Measurements from ENCODE around the gene PLAAT2. TPM values are rescaled to one million over a fixed set of nuclear protein-coding genes. Genes with fewer than 3 reads are reported as not detected.
"Not testable (repeated sequence)": the region's sequence is repeated elsewhere in the genome, so short reads cannot be mapped to it uniquely, and the experiment has no call there.

The PLAAT2 gene
- total and polyA plus RNA-seq, 11 donors = 0.11 to 3.8 (median 0.42) TPM; not detected in 7

DNA sequence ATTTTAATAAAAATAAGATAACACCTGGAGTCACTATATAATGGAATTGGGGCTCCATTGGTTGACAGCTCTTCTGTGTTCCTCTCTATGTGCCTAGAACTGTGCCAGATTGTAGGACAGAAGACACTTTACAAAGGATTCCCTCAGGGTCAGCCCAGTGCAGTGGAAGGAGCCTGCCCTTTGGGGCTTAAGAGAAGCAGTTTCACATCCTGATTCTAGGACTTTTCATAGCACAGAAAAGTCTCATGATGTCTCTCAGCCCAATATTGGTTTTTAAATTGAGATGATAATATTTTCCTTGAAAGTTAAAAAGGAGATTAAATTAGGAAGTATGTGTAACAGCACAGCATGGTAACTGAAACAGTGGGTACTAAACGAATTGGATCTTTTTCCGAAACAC lies 19.5 kb downstream of the PLAAT2 start:
- no peaks in the 10 kb centered on the region for H3K27me3 ChIP-seq
- peaks cover 0 to 86% (median 3%) of the 10 kb centered on the region in 9 donors for H3K36me3 ChIP-seq
- TF ChIP-seq, protein P1, sequence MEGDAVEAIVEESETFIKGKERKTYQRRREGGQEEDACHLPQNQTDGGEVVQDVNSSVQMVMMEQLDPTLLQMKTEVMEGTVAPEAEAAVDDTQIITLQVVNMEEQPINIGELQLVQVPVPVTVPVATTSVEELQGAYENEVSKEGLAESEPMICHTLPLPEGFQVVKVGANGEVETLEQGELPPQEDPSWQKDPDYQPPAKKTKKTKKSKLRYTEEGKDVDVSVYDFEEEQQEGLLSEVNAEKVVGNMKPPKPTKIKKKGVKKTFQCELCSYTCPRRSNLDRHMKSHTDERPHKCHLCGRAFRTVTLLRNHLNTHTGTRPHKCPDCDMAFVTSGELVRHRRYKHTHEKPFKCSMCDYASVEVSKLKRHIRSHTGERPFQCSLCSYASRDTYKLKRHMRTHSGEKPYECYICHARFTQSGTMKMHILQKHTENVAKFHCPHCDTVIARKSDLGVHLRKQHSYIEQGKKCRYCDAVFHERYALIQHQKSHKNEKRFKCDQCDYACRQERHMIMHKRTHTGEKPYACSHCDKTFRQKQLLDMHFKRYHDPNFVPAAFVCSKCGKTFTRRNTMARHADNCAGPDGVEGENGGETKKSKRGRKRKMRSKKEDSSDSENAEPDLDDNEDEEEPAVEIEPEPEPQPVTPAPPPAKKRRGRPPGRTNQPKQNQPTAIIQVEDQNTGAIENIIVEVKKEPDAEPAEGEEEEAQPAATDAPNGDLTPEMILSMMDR (IDR thresholded peaks at IDR 0.05) = no peak
- no peak for TF ChIP-seq POLR2A (IDR thresholded peaks at IDR 0.05)
- H3K4me1 ChIP-seq = peaks cover 0 to 40% (median 0%) of the 10 kb centered on the region in 12 donors
- H3K9me3 ChIP-seq = no peaks in the 10 kb centered on the region
- ATAC-seq (no peak), DNase-seq (no peak)
- intact Hi-C loops (cut with DNase I) = no loop called here
- WGBS, 4 donors = 91 to 95% (median 94%) methylated on average over 2 of the region's 2 CpGs
- H3K4me3 ChIP-seq = no peak overlapping the region
- H3K27ac ChIP-seq = no peak overlapping the region

DNA sequence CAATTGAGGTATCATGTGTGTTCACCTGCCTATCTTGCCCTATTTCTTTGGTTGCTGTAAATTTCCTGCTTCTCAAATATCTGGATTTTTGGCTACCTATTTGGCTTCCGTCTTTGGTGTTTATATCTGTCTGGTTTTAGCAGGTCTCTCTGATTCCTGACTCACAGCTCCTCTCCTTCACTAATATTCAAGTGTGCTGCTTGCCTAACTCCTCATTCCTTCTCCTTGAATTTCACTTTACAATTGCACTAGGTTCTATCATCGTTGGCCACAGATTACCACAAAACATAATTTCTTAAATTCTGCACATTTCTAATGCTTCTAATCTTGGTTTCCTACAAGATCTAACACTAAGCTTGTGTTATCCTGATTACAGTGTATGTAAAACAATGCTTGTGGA lies 20.7 kb downstream of the PLAAT2 start:
- H3K27ac ChIP-seq; intact Hi-C loops (cut with DNase I); H3K9me3 ChIP-seq; ATAC-seq; H3K4me3 ChIP-seq; H3K27me3 ChIP-seq; DNase-seq: not testable (repeated sequence)
- WGBS, 4 donors = 78 to 85% (median 84%) methylated on average over 2 of the region's 2 CpGs
- H3K36me3 ChIP-seq = peaks cover 0 to 82% (median 3%) of the 10 kb centered on the region in 9 donors
- H3K4me1 ChIP-seq = peaks cover 7 to 52% (median 10%) of the 10 kb centered on the region in 12 donors

DNA sequence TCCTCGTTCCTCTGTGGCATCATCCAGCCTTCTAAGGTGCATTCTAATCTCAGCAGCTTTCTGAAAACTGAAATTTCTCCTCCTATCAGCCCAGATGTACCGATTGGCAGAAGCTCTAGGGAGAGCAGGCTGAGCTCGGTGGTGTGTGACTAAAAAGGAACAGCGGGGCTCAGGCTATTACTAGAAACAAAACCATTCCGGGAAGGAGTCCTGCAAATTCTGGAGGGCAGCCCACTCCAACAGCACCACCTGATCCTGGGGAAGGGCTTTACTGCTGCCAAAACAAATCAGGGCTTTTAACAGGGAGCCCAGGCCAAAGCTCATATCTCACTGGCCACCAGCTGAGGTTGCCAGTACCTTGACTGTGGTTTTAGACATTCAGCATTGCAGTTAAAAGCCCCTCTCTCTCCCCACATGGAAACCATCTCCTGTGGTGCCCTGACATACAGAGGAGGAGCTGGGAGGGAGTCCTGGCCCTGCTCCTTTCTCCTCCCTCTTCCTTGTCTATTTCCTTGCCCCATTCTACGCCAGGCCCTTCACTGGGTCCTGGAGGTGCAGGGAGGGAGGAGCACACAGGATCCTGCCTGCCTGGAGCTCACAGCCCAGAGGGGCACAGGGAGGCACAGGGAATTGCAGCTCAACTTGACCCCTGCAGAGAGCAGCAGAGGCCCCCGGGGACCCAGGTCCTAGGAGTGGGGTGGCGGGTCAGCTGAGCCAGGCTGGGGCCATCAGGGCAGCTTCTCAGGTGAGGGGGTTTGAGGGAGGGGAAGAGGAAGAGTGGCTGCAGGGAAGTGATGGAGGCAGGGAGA lies 25.7 kb downstream of the PLAAT2 start:
- 17 to 21% (median 20%) methylated on average over 8 of the region's 8 CpGs for WGBS, 4 donors
- Histone ChIP-seq H3K27ac (peak overlapping the region; percentile 75 to 97 (median 88)), H3K4me3 (peak overlapping the region; percentile 6 to 76 (median 52)), H3K36me3 (peaks cover 0 to 33% (median 0%) of the 10 kb centered on the region in 9 donors), H3K27me3 (no peaks in the 10 kb centered on the region), H3K9me3 (no peaks in the 10 kb centered on the region), H3K4me1 (peaks cover 7 to 81% (median 21%) of the 10 kb centered on the region in 12 donors)
- intact Hi-C loops (cut with DNase I) = loop anchor here in 3 of 10 donors (1.0 to 10.0 kb wide), 4 partner anchors 73 to 77 kb away; partner anchors contain the start of gene PLAAT3 (in 3 of the 3)
- ATAC-seq (peak; percentile 89 to 95 (median 94)), DNase-seq (peak; percentile 69 to 83 (median 79))
- TF ChIP-seq, protein P1 (IDR thresholded peaks at IDR 0.05) = no peak
- no peak for TF ChIP-seq POLR2A (IDR thresholded peaks at IDR 0.05)

DNA sequence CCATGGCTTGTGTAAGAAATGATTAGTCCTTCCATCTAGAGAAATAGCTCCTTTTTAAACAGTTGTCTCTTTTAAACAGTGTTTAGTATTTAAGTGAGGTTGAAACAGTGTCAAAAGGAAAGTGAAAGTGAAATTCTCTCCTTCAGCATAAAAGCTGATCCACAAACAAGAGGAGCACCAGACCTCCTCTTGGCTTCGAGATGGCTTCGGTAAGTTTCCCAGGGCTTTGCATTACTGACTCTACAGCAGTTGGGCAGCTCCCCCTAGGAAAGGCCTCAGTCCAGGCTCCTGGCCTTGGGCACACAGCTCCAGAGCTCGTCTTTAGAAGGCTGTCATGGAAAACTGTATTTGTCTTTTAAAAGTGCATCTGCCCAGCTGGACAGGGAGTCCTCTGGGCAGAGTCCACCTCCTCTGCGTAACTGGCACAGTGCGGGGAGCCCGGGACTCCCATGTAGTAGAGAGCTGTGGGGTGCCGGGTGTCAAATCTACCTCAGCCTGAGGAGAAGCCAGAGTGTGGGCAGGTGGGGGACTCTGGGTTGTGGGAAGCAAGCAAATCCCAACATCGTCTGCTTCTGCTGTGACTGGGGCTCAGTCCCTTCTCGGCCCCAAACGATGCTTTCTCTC lies 26.4 kb downstream of the PLAAT2 start, which contains the start of gene PLAAT4:
Gene PLAAT4, plus strand, starts transcription at position 140 of the 624 bp plus-strand sequence. Its CDS starts 61 bp downstream, at position 201.
- Histone ChIP-seq H3K9me3 (no peaks in the 10 kb centered on the region), H3K27ac (peak within 1 kb of the TSS; percentile 75 to 97 (median 88)), H3K4me3 (peak within 1 kb of the TSS; percentile 6 to 76 (median 52)), H3K27me3 (no peaks in the 10 kb centered on the region), H3K36me3 (peaks cover 0 to 26% (median 0%) of the 10 kb centered on the region in 9 donors), H3K4me1 (peaks cover 7 to 81% (median 21%) of the 10 kb centered on the region in 12 donors)
- 20 to 46% (median 29%) methylated on average over 10 of the region's 10 CpGs for WGBS, 4 donors
- ATAC-seq (peak; percentile 49 to 71 (median 60)), DNase-seq (peak in 4 of 5 donors; percentile 28 to 40 (median 36))
- intact Hi-C loops (cut with DNase I) = loop anchor here in 3 of 10 donors (1.0 to 10.0 kb wide), 4 partner anchors 74 to 78 kb away; partner anchors contain the start of gene PLAAT3 (in 3 of the 3)
- no peak for TF ChIP-seq POLR2A (IDR thresholded peaks at IDR 0.05)
- TF ChIP-seq, protein P1 (IDR thresholded peaks at IDR 0.05) = no peak
